ENCODE data around the gene REEP3. TPM values are rescaled to one million over a fixed set of nuclear protein-coding genes. Genes with fewer than 3 reads are reported as not detected.
A peak's percentile ranks its signal among the peaks of the same experiment; 100 is the strongest.

The REEP3 gene
- total and polyA plus RNA-seq, 2 of the 8 experiments (the other 6 are each of a cell fraction or from before 2014, with no cell fraction given), result 5.8 to 31.5 TPM

- H3K27ac ChIP-seq (ENCODE audit: low read depth, low read length), result no peak overlapping the region
- no peak overlapping the region for H3K9ac ChIP-seq (replicated peaks in 1 of 4; ENCODE audit: extremely low read depth in 1 of 4, low read depth in 3 of 4, low read length in 3 of 4)
- peak overlapping the region; percentile 55; the same call in 1 of the 2 replicates for H2AK5ac ChIP-seq (ENCODE audit: low read depth, low read length)
- TF ChIP-seq JUND (IDR thresholded peaks at IDR 0.05; ENCODE audit: low read length) (no peak), JUN (IDR thresholded peaks at IDR 0.05; ENCODE audit: low read depth, low read length) (no peak), EP300 (IDR thresholded peaks at IDR 0.05; ENCODE audit: borderline replicate concordance in 1 of 2, low read depth in 2 of 2, low read length in 2 of 2) (no peak), NANOG (IDR thresholded peaks at IDR 0.05; ENCODE audit: insufficient read depth, low read depth, low read length, poor library complexity, severe bottlenecking) (no peak), TAF7 (optimal IDR thresholded peaks at IDR 0.05; ENCODE audit: borderline replicate concordance, low read depth, low read length) (no peak)
- FAIRE-seq, result no peak
- H3K23ac ChIP-seq (ENCODE audit: insufficient read length), result no peak overlapping the region
- no peaks in the 10 kb centered on the region for H3K36me3 ChIP-seq (ENCODE audit: control insufficient read depth in 2 of 4, insufficient read depth in 4 of 4, low read length in 3 of 4)
- H3K4me2 ChIP-seq (ENCODE audit: insufficient read depth in 1 of 2, low read depth in 2 of 2, low read length in 2 of 2), result no peak overlapping the region
- peaks cover 3 to 20% (median 16%) of the 10 kb centered on the region in 4 experiments; a peak in 6 of 7 replicates for H3K4me1 ChIP-seq (replicated peaks in 1 of 4; ENCODE audit: control insufficient read depth in 3 of 4, insufficient read depth in 4 of 4, low read length in 3 of 4)
- H3K79me1 ChIP-seq (ENCODE audit: low read depth, low read length), result no peaks in the 10 kb centered on the region
- CTCF ChIA-PET (ENCODE audit: partially characterized antibody), result interaction anchor here (0.8 kb wide), 1 partner anchor 507 kb away, joined by 4 read pairs; no protein-coding TSS in a partner anchor
- H3K79me2 ChIP-seq (ENCODE audit: control insufficient read depth in 1 of 2, insufficient read depth in 2 of 2, low read length in 2 of 2), result no peaks in the 10 kb centered on the region
- H2BK20ac ChIP-seq (ENCODE audit: low read length), result peak overlapping the region; percentile 91; the same call in 1 of the 2 replicates
- H4K5ac ChIP-seq (ENCODE audit: insufficient read length, low read depth, low read length), result no peak overlapping the region
- H3K4ac ChIP-seq (replicated peaks; ENCODE audit: insufficient read length, low read depth, low read length), result peak overlapping the region; percentile 37
- peak overlapping the region; percentile 11; the same call in 1 of the 2 replicates for H2BK5ac ChIP-seq (ENCODE audit: low read depth, low read length)
- H2BK120ac ChIP-seq (replicated peaks; ENCODE audit: low read depth, low read length), result no peak overlapping the region
- H3K14ac ChIP-seq (ENCODE audit: insufficient read length), result no peak overlapping the region
- H3K4me3 ChIP-seq (ENCODE audit: extremely low read depth in 1 of 4, insufficient read depth in 2 of 4, low read depth in 3 of 4, low read length in 4 of 4), result no peak overlapping the region
- DNase-seq (ENCODE audit: low read depth in 1 of 2, low spot score in 2 of 2), result no peak
- H3K27me3 ChIP-seq (replicated peaks in 1 of 4; ENCODE audit: control insufficient read depth in 3 of 4, extremely low read depth in 1 of 4, insufficient read depth in 3 of 4, low read length in 3 of 4), result no peaks in the 10 kb centered on the region
- H2BK12ac ChIP-seq (ENCODE audit: low read depth, low read length), result peak overlapping the region; percentile 89; the same call in 1 of the 2 replicates
- H4K20me1 ChIP-seq (replicated peaks in 1 of 2; ENCODE audit: control insufficient read depth in 1 of 2, insufficient read depth in 2 of 2, low read length in 2 of 2), result no peaks in the 10 kb centered on the region
- 71% methylated on average over 7 of the region's 7 CpGs; no CpG with 5 or more reads in 1 of the 2 experiments for WGBS, 2 experiments (ENCODE audit: extremely low coverage in 1 of 2, insufficient coverage in 1 of 2, insufficient read length in 1 of 2, insufficient replicate concordance in 2 of 2, low coverage in 1 of 2, low lambda C conversion rate in 2 of 2, missing lambda C conversion rate in 1 of 2)
- H3K56ac ChIP-seq (replicated peaks; ENCODE audit: insufficient read length, low read depth, low read length), result no peak overlapping the region
- peak overlapping the region; percentile 34; the same call in 1 of the 2 replicates for H2BK15ac ChIP-seq (ENCODE audit: low read length)
- H4K91ac ChIP-seq (replicated peaks; ENCODE audit: insufficient read length, low read length), result peak overlapping the region; percentile 70
- H3K18ac ChIP-seq (ENCODE audit: extremely low read depth, low read length), result 0 out of 2 replicates have a peak overlapping the region, but pooled peaks have one; percentile 15
- H3K23me2 ChIP-seq (ENCODE audit: low read depth, low read length), result no peaks in the 10 kb centered on the region
- POLR2A ChIA-PET (ENCODE audit: partially characterized antibody), result no interaction called here
- no peaks in the 10 kb centered on the region for H3K9me3 ChIP-seq (ENCODE audit: insufficient read depth in 2 of 2, low read depth in 1 of 2, low read length in 1 of 2)
- no peak overlapping the region for H2AFZ ChIP-seq (ENCODE audit: low read length)
- H4K8ac ChIP-seq (ENCODE audit: extremely low read depth, insufficient read depth, low read length), result no peak overlapping the region
Observed at GRCh38 chr10:63673246-63673645, 152.0 kb downstream of the REEP3 start.

Measured in H1 (cell line).